Heart left ventricle (tissue), 16 donors: ENCODE data around the gene DGKG. TPM values are rescaled to one million over a fixed set of nuclear protein-coding genes. Genes with fewer than 3 reads are reported as not detected.

Experiments
- ATAC-seq, 4 donors: fragments of 200-7000 bp; cut with Tn5 transposase; one replicate each; pipeline ENCODE4 v1.9.1; 2020 to 2022; ENCODE audit warnings: moderate library complexity in 4 of 4, mild to moderate bottlenecking in 3 of 4, moderate number of reproducible peaks in 1 of 4
- DNase-seq, 5 donors: peaks; one replicate each; pipeline ENCODE4 v3.0.0-alpha.2; 2020
- H3K27ac ChIP-seq, 12 donors: fragments of 200-600 bp; sonication (generic) in 4 of 12; one replicate each; pipeline versions ENCODE4 v1.5.0 to v1.8.0; 2016 to 2022; ENCODE audit warnings: mild to moderate bottlenecking in 2 of 12
- H3K27me3 ChIP-seq, 9 donors: fragments of 200-600 bp; sonication (generic) in 2 of 9; one replicate each; pipeline versions ENCODE4 v1.5.1 to v1.8.0; 2016 to 2022; ENCODE audit warnings: mild to moderate bottlenecking in 3 of 9
- H3K36me3 ChIP-seq, 9 donors: fragments of 200-600 bp; sonication (generic) in 2 of 9; one replicate each; pipeline versions ENCODE4 v1.5.0 to v1.8.0; 2018 to 2022; ENCODE audit warnings: mild to moderate bottlenecking in 2 of 9
- H3K4me1 ChIP-seq, 12 donors: fragments of 200-600 bp; sonication (generic) in 4 of 12; one replicate each; pipeline versions ENCODE4 v1.5.0 to v1.8.0; 2016 to 2022; ENCODE audit warnings: mild to moderate bottlenecking in 3 of 12
- H3K4me3 ChIP-seq, 12 donors: fragments of 200-600 bp; sonication (generic) in 4 of 12; one replicate each; pipeline versions ENCODE4 v1.5.0 to v1.8.0; 2017 to 2022; ENCODE audit warnings: mild to moderate bottlenecking in 9 of 12, moderate library complexity in 4 of 12
- H3K9me3 ChIP-seq, 12 donors: fragments of 200-600 bp; sonication (generic) in 4 of 12; one replicate each; pipeline versions ENCODE4 v1.5.0 to v1.8.0; 2016 to 2022; ENCODE audit warnings: mild to moderate bottlenecking in 1 of 12
- POLR2A ChIP-seq, 2 donors: fragments of 450-650 bp; IDR thresholded peaks; one replicate each; pipeline ENCODE4 v1.6.1; 2017; ENCODE audit warnings: antibody characterized with exemption in 2 of 2, mild to moderate bottlenecking in 2 of 2, moderate library complexity in 2 of 2
- WGBS, 4 donors: extraction: QIAGEN DNeasy Blood & Tissue Kit in 2 of 4; methylation state at CpG; one replicate each; pipeline versions ENCODE4 v1.1.5 to v1.1.7; 2013 to 2018; 5-methylcytosine and 5-hydroxymethylcytosine counted together
- intact Hi-C, 10 donors: fragments of 100-400 bp; cut with DNase I; formaldehyde crosslinking; loops; one replicate each; pipeline versions ENCODE4 v1.11.1 to v1.14.2; 2022
- polyA plus RNA-seq, 2 donors: library from polyadenylated mRNA; stranded (reverse); fragments of 200-250 nt; gene quantifications; one replicate each; pipeline ENCODE4 v1.2.3, GENCODE V29; 2013
- total RNA-seq, 9 donors: library from RNA; depleted of rRNA in 2 of 9; stranded (reverse); fragments of >200 nt in 2 of 9; fragmentation: NEBNext Ultra II Directional in 3 of 9; extraction: Animal tissue kit (Norgen Biotek cat#: 25700) in 3 of 9; gene quantifications; one replicate each; pipeline versions ENCODE4 v1.1.0 to v1.2.4, GENCODE V29; 2016 to 2023
- TF ChIP-seq, protein P1 (sequence below), 12 donors: fragments of 200-600 bp; sonication (generic) in 4 of 12; IDR thresholded peaks; one replicate each; pipeline versions ENCODE4 v1.5.0 to v1.8.0; 2018 to 2022; ENCODE audit warnings: antibody characterized with exemption in 12 of 12, mild to moderate bottlenecking in 5 of 12
- donor health status: ischemic (EF 13 %, LVEDD 7.1; RV severe dilation, severe dysfunction).
- donor health status: healthy with polysubstance abuse.
- donor health status: DM: no; HTN: yes; CAD: no.
- donor health status: DM: no; HTN: no; CAD: no.
- donor health status: ischemic (EF 25% LVEDD 6.9; RV normal size, moderate dysfunction).
- donor health status: ischemic (EF 25% LVEDD 5.7; RV mildly dilated, moderate dysfunction).
- donor health status: healthy.
- donor health status: DM: yes; HTN: yes; CAD: no.
- donor health status: ischemic (EF 35%, LVEDD 5.7; RV mildly dilated, moderate dysfunction).
- donor health status: nonischemic (EF 11% LVEDD 7.7; RV severe dilation, severe dysfunction).
- donor health status: DM: yes; HTN: yes; CAD: no.
- donor health status: PGD.
- donor health status: ischemic (EF 29% LVEDD 5.4; RV normal size, mild dysfunction).
- donor health status: nonischemic (EF 23%, LVEDD 6.1; RV moderate dilation, normal function).

The DGKG gene
- total and polyA plus RNA-seq, 11 donors = 9.0 to 59.3 (median 32.0) TPM

DNA sequence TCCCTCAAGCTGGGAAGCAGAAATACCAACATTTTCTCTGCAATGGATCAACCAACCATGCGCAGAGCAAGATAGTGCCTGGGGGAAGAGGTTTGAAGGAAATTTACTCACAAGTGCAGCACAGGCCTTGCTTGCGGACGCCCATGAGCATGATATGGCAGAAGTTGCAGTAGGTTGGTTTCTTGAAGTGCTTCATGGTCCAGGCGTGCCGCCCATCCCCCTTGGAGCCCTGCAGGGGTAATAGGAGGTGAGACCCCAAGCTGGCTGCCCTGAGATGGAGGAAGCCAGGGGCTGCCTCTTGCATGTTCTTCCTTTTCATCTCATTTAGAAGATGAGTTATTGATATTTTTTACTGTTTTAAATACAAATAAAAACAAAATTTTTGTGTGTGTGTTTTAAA, 86.6 kb downstream of the DGKG start:
- intact Hi-C loops = loop anchor here in 5 of 10 donors (2.0 to 10.0 kb wide), 3 partner anchors 45 to 293 kb away; no protein-coding TSS in a partner anchor
- no peak for TF ChIP-seq POLR2A (IDR thresholded peaks at IDR 0.05)
- TF ChIP-seq, protein P1, sequence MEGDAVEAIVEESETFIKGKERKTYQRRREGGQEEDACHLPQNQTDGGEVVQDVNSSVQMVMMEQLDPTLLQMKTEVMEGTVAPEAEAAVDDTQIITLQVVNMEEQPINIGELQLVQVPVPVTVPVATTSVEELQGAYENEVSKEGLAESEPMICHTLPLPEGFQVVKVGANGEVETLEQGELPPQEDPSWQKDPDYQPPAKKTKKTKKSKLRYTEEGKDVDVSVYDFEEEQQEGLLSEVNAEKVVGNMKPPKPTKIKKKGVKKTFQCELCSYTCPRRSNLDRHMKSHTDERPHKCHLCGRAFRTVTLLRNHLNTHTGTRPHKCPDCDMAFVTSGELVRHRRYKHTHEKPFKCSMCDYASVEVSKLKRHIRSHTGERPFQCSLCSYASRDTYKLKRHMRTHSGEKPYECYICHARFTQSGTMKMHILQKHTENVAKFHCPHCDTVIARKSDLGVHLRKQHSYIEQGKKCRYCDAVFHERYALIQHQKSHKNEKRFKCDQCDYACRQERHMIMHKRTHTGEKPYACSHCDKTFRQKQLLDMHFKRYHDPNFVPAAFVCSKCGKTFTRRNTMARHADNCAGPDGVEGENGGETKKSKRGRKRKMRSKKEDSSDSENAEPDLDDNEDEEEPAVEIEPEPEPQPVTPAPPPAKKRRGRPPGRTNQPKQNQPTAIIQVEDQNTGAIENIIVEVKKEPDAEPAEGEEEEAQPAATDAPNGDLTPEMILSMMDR (IDR thresholded peaks at IDR 0.05) = no peak
- H3K27ac ChIP-seq = no peak overlapping the region
- DNase-seq (no peak), ATAC-seq (no peak)
- H3K27me3 ChIP-seq = no peaks in the 10 kb centered on the region
- no peaks in the 10 kb centered on the region for H3K9me3 ChIP-seq
- H3K4me3 ChIP-seq = no peak overlapping the region
- 92 to 99% (median 94%) methylated on average over 5 of the region's 5 CpGs for WGBS, 4 donors
- H3K36me3 ChIP-seq = peaks cover 0 to 59% (median 21%) of the 10 kb centered on the region in 9 donors
- H3K4me1 ChIP-seq = peaks cover 0 to 6% (median 0%) of the 10 kb centered on the region in 12 donors

DNA sequence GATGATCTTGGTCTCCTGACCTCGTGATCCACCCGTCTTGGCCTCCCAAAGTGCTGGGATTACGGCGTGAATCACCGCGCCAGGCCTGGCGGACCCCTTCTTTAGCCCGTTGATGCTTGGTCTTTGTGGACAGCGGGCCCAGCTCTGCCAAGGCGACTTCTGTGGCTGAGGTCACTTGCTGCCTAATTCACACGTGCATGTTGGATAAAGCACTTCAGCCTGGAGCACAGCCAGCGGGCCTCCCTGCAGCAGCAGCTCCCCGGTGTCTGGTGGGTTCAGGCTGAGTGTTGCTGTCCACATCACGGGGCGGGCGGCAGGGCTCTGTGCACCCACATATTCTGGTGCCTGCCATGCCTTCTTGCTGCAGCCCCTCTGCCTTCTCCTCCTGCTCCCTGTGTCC, 88.4 kb downstream of the DGKG start:
- H3K36me3 ChIP-seq = peaks cover 0 to 43% (median 15%) of the 10 kb centered on the region in 9 donors

DNA sequence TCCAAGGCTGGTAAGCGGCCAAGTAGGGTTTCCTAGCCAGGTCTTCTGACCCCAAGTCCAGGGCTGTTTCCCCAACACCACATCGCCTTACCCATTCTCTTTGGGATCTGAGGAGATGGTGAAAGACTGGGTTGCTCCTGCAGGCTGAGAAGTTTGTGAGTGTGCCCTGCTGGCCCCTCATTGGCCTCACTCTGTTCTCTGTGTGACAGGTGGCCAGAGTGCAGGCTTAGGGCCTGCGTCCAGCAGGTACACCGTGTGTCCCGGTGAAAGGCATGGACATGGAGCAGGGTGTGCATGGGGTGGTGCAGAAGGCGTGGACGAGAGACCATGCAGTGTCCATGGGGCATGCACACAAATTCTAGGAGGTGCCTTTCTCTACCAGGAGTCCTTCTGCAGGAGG, 91.3 kb downstream of the DGKG start:
- 82 to 92% (median 89%) methylated on average over 7 of the region's 7 CpGs for WGBS, 4 donors
- H3K9me3 ChIP-seq = no peaks in the 10 kb centered on the region
- peaks cover 0 to 33% (median 4%) of the 10 kb centered on the region in 9 donors for H3K36me3 ChIP-seq
- intact Hi-C loops = loop anchor here in 1 of 10 donors (10.0 kb wide), 1 partner anchor 286 kb away; no protein-coding TSS in a partner anchor
- peaks cover 0 to 6% (median 0%) of the 10 kb centered on the region in 12 donors for H3K4me1 ChIP-seq
- no peak overlapping the region for H3K4me3 ChIP-seq
- DNase-seq (no peak), ATAC-seq (peak in 1 of 4 donors; percentile 20)
- no peaks in the 10 kb centered on the region for H3K27me3 ChIP-seq
- no peak for TF ChIP-seq POLR2A (IDR thresholded peaks at IDR 0.05)
- TF ChIP-seq, protein P1 (IDR thresholded peaks at IDR 0.05) = no peak
- H3K27ac ChIP-seq = no peak overlapping the region

More for the DNA sequence above, 88.4 kb downstream of the DGKG start:
- H3K4me1 ChIP-seq = peaks cover 0 to 6% (median 0%) of the 10 kb centered on the region in 12 donors
- WGBS, 4 donors = 52 to 67% (median 57%) methylated on average over 16 of the region's 16 CpGs
- intact Hi-C loops = loop anchor here in 1 of 10 donors (10.0 kb wide), 1 partner anchor 289 kb away; no protein-coding TSS in a partner anchor
- H3K4me3 ChIP-seq = no peak overlapping the region
- H3K27ac ChIP-seq = no peak overlapping the region
- DNase-seq = peak; percentile 58 to 84 (median 75)
- TF ChIP-seq, protein P1 (IDR thresholded peaks at IDR 0.05) = no peak
- TF ChIP-seq POLR2A (IDR thresholded peaks at IDR 0.05) = no peak
- no peaks in the 10 kb centered on the region for H3K27me3 ChIP-seq
- peak; percentile 75 to 89 (median 84) for ATAC-seq
- no peaks in the 10 kb centered on the region for H3K9me3 ChIP-seq

- 85 to 90% (median 87%) methylated on average over 28 to 29 of the region's 29 CpGs for WGBS, 4 donors
- no peak for ATAC-seq
- TF ChIP-seq, protein P1 (IDR thresholded peaks at IDR 0.05) = peak in 1 of 12 donors; percentile 7
- no peak for TF ChIP-seq POLR2A (IDR thresholded peaks at IDR 0.05)
- no peak overlapping the region for H3K27ac ChIP-seq
- peaks cover 0 to 3% (median 0%) of the 10 kb centered on the region in 12 donors for H3K4me1 ChIP-seq
- H3K9me3 ChIP-seq = no peaks in the 10 kb centered on the region
- intact Hi-C loops = loop anchor here in 1 of 10 donors (5.0 kb wide), 1 partner anchor 268 kb away; no protein-coding TSS in a partner anchor
- DNase-seq = no peak
- H3K36me3 ChIP-seq = peaks cover 0 to 42% (median 4%) of the 10 kb centered on the region in 9 donors
- H3K27me3 ChIP-seq = no peaks in the 10 kb centered on the region
- no peak overlapping the region for H3K4me3 ChIP-seq
Observed at GRCh38 chr3:186268616-186269448, 93.2 kb downstream of the DGKG start.
